ENCODE results near the gene MDN1. TPM values are rescaled to one million over a fixed set of nuclear protein-coding genes. Genes with fewer than 3 reads are reported as not detected.

MDN1 gene
- total and polyA plus RNA-seq, 2 of the 13 experiments (the other 11 are each of a cell fraction or from before 2014, with no cell fraction given), result 18.8 to 52.9 TPM

DNA sequence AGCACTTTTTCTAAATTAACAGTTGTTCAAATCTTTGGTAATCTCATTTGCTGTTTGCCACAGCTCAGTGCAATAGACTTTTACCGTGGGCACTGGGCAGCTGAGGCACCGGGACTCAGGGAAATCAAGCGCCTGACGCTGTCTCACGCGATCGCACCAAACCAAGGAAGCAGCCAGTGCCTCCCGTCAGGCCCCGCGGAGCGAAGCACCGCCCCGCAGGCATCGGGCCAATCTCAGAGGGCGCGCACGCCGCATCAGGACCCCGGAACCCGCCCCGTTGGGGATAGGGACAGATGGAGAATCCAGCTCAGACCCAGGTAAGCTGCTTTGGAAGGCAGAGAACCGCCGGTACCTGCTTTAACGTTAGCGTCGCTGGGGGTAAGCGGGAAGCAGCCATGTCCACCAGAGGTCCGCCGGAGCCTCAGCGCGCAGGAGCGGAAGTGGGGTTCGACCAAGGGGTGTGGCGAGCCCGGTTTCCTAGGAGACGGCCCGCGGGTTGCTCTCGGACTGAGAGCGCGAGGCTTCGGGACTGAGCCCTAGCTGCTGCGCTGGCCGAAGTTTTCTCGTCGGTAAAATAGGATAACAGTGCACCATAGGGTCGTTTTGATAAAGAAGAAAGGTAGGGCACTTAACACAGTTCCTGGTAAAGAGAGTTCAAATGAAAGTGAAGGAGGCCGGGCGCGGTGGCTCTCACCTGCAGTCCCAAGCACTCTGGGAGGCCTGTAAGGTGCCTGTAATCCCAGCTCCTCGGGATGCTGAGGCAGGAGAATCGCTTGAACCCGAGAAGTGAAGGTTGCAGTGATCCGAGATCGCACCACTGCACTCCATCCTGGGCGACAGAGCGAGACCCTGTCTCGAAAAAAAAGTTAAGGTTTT lies 181.0 kb downstream of the MDN1 start, which contains the start of gene LYRM2 (continued):
- TF ChIP-seq HNRNPL (IDR thresholded peaks at IDR 0.05; ENCODE audit: low read depth, low read length) (0 out of 2 replicates have a peak, but pooled peaks have one; percentile 51), THRA (CRISPR knock-in tag; IDR thresholded peaks at IDR 0.05; ENCODE audit: borderline replicate concordance) (no peak), ZNF552 (CRISPR knock-in tag; IDR thresholded peaks at IDR 0.05; ENCODE audit: borderline replicate concordance) (no peak), ELF3 (CRISPR knock-in tag; IDR thresholded peaks at IDR 0.05) (peak; percentile 26; the same call in 1 of the 2 replicates), TBX2 (CRISPR knock-in tag; IDR thresholded peaks at IDR 0.05; ENCODE audit: borderline replicate concordance) (peak; percentile 65; the same call in 1 of the 2 replicates), ZNF496 (CRISPR knock-in tag; IDR thresholded peaks at IDR 0.05; ENCODE audit: insufficient replicate concordance) (no peak), MEF2D (CRISPR knock-in tag; IDR thresholded peaks at IDR 0.05) (peak; percentile 76; the same call in 1 of the 2 replicates), ZNF609 (CRISPR knock-in tag; IDR thresholded peaks at IDR 0.05; ENCODE audit: borderline replicate concordance) (no peak), ZNF660 (CRISPR knock-in tag; IDR thresholded peaks at IDR 0.05; ENCODE audit: borderline replicate concordance, low read depth) (no peak), MAFG (CRISPR knock-in tag; IDR thresholded peaks at IDR 0.05) (no peak), ZSCAN20 (CRISPR knock-in tag; IDR thresholded peaks at IDR 0.05; ENCODE audit: borderline replicate concordance) (no peak), IRX3 (CRISPR knock-in tag; IDR thresholded peaks at IDR 0.05; ENCODE audit: borderline replicate concordance, low read depth) (0 out of 2 replicates have a peak, but pooled peaks have one; percentile 62), GTF3A (CRISPR knock-in tag; conservative IDR thresholded peaks at IDR 0.05) (no peak)
- TF ChIP-seq, protein P1, sequence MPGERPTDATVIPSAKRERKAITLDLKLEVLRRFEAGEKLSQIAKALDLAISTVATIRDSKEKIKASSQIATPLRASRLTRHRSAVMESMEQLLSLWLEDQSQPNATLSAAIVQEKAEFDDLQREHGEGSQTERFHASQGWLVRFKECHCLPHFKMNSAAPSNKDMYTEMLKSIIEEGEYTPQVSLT (CRISPR knock-in tag; IDR thresholded peaks at IDR 0.05; ENCODE audit: borderline replicate concordance, low read depth), result no peak
- TF ChIP-seq, protein P2, sequence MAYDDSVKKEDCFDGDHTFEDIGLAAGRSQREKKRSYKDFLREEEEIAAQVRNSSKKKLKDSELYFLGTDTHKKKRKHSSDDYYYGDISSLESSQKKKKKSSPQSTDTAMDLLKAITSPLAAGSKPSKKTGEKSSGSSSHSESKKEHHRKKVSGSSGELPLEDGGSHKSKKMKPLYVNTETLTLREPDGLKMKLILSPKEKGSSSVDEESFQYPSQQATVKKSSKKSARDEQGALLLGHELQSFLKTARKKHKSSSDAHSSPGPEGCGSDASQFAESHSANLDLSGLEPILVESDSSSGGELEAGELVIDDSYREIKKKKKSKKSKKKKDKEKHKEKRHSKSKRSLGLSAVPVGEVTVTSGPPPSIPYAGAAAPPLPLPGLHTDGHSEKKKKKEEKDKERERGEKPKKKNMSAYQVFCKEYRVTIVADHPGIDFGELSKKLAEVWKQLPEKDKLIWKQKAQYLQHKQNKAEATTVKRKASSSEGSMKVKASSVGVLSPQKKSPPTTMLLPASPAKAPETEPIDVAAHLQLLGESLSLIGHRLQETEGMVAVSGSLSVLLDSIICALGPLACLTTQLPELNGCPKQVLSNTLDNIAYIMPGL (CRISPR knock-in tag; IDR thresholded peaks at IDR 0.05; ENCODE audit: borderline replicate concordance in 1 of 2, low read depth in 1 of 2), result peak; percentile 57 to 68; a peak in 3 of 4 replicates
- TF ChIP-seq, protein P3, sequence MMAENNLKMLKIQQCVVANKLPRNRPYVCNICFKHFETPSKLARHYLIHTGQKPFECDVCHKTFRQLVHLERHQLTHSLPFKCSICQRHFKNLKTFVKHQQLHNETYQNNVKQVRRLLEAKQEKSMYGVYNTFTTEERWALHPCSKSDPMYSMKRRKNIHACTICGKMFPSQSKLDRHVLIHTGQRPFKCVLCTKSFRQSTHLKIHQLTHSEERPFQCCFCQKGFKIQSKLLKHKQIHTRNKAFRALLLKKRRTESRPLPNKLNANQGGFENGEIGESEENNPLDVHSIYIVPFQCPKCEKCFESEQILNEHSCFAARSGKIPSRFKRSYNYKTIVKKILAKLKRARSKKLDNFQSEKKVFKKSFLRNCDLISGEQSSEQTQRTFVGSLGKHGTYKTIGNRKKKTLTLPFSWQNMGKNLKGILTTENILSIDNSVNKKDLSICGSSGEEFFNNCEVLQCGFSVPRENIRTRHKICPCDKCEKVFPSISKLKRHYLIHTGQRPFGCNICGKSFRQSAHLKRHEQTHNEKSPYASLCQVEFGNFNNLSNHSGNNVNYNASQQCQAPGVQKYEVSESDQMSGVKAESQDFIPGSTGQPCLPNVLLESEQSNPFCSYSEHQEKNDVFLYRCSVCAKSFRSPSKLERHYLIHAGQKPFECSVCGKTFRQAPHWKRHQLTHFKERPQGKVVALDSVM (CRISPR knock-in tag; IDR thresholded peaks at IDR 0.05), result peak; percentile 74; the same call in 1 of the 2 replicates

All from HepG2 (cell line).